Choroid plexus epithelial cell (primary cell): ENCODE data around the gene SPOCK3.

Experiments
- DNase-seq: peaks from one replicate; pipeline ENCODE4 v3.0.0-alpha.2; 2010; ENCODE audit warnings: low read depth
- H3K4me3 ChIP-seq: 2 replicates; pipeline ENCODE4 v1.5.1; 2011; ENCODE audit warnings: low read depth, mild to moderate bottlenecking, control low read depth, low read length, moderate library complexity
- TF ChIP-seq, protein P1 (sequence below): conservative IDR thresholded peaks from 2 replicates; pipeline ENCODE4 v1.5.1; 2011; ENCODE audit warnings: low read depth, mild to moderate bottlenecking, control low read depth, inconsistent platforms, low read length, moderate library complexity

SPOCK3 gene

DNA sequence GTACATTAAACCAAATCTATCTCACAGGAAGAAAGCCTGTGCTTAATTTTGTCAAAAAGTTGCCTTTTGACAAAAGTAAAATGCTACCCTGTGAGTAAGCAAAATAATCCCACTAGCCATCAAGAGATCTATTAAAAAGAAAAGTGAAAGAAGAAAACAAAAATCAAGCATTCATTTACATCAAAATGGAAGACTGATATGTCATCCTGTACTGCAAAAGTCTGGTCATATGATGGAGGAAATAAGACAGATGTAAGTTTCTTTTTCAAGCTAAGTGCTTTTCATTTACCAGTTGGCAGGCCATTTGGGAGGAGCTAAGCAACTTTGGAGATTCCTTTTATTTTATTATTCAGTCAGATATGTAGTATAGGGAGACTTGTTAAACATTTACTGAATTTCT is 387.4 kb downstream of the SPOCK3 start:
- no peak overlapping the region for H3K4me3 ChIP-seq
- DNase-seq: no peak
- TF ChIP-seq, protein P1, sequence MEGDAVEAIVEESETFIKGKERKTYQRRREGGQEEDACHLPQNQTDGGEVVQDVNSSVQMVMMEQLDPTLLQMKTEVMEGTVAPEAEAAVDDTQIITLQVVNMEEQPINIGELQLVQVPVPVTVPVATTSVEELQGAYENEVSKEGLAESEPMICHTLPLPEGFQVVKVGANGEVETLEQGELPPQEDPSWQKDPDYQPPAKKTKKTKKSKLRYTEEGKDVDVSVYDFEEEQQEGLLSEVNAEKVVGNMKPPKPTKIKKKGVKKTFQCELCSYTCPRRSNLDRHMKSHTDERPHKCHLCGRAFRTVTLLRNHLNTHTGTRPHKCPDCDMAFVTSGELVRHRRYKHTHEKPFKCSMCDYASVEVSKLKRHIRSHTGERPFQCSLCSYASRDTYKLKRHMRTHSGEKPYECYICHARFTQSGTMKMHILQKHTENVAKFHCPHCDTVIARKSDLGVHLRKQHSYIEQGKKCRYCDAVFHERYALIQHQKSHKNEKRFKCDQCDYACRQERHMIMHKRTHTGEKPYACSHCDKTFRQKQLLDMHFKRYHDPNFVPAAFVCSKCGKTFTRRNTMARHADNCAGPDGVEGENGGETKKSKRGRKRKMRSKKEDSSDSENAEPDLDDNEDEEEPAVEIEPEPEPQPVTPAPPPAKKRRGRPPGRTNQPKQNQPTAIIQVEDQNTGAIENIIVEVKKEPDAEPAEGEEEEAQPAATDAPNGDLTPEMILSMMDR: no peak

DNA sequence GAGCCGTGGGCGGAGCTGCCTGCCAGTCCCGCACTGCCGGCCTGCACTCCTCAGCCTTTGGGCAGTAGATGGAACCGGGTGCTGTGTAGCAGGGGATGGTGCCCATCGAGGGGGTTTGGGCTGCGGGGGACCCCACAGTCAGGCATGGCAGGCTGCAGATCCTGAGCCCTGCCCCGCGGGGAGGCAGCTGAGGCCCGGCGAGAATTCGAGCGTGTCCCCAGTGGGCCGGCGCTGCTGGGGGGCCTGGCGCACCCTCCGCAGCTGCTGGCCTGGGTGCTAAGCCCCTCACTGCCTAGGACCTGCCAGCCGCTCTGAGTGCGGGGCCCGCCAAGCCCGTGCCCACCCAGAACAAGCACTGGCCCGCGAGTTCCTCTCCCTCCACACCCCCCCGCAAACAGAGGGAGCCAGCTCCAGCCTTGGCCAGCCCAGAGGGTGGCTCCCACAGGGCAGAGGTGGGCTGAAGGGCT is 391.5 kb downstream of the SPOCK3 start:
- no peak for DNase-seq
- H3K4me3 ChIP-seq: no peak overlapping the region
- TF ChIP-seq, protein P1: no peak

DNA sequence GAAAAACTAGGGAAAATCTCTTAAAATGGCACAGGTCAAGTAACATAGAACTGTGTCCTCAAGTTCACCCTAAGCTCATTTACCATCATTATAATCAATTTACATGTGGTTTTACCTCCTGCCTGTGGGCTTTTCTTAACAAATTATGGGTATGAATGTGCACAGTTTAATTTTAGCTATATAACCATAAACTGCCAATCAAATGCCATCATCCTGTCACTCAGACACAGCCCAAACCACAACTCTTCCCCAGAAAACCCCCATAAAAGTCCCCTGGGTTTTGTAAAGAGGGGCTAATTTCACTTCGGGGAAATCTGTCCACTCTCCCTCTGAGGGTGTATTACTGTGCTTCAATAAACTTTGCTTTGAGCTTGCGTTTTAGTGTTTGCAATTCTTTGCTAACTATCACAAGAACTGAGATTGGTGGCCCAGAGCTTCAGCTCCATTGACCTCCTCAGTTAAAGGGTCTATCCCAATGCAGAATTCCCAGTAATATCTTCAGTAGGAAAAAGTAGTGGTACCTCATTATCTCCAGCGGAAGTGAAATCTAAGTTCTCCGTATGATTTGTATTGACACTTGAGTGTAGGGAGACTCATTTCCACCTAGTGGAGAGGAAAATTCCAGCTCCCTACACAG is 394.6 kb downstream of the SPOCK3 start:
- TF ChIP-seq, protein P1: no peak

DNA sequence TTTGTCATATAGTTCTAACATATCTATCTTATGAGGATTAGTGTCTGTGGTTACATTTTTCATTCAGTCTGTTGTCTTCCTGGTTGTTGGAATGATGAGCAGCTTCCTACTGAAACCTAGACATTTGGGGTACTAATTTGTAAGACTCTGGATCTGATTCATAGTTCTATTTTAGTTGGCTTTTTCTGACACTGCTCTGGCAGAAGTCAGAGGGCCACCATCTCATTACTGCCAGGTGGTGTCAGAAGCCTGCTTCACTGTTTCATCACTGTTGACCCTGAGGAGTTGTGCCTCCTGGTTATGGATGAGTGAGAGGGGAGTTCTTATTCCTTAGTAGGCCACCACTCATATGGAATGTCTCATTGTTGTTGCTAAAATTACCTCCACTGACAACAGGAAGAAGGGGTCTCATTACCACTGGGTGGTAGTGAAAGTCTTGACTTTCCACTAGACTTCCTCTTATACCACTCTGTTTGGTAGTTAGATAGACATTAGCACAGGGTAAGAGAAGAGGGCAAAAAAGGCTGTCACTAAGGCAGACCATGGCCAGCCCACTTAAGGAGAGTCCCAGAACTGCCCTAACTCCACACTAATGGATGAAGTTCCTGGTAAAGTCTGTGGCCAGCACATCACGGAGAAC is 395.2 kb downstream of the SPOCK3 start:
- H3K4me3 ChIP-seq: no peak overlapping the region
- DNase-seq: no peak
- TF ChIP-seq, protein P1: no peak

More for the DNA sequence above, 394.6 kb downstream of the SPOCK3 start:
- no peak for DNase-seq
- H3K4me3 ChIP-seq: no peak overlapping the region

DNA sequence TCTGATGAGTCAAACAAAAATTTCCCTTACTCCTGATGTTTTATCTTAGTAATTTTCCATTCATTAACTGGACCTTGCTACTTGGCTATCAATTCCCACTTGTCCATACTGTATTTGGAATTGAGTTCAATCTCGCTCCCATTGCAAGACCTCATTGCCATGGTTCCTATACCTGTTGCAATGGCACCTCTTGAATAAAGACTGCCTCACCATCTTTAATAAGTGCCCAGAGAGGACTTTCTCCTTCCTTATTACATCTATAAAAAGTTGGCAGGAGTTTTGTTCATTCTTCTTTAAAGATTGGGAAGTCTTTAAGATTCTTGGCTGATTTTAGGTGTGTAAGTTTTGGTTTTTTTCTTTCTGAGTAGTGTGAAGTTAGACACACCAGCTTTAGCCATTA is 397.4 kb downstream of the SPOCK3 start:
- H3K4me3 ChIP-seq: no peak overlapping the region
- TF ChIP-seq, protein P1: no peak
- DNase-seq: no peak

DNA sequence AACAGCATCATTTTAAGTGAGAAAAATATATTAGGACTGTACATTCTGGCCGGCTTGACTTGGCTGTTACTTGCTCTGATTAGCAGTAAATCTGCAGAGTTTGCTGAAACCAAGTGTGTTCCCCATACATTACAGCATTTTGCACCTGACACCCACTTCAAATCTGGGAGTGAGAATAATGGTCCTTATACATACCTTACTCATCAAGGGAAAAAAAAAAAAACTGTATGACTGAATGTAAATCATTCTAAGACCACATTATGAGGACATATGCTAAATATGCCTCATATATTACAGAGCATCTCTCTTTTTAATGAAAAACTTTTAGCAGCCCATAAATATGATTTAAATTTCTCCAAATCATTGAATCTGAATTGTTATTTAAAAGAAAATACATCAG is 406.7 kb downstream of the SPOCK3 start:
- TF ChIP-seq, protein P1: no peak
- H3K4me3 ChIP-seq: no peak overlapping the region
- no peak for DNase-seq

DNA sequence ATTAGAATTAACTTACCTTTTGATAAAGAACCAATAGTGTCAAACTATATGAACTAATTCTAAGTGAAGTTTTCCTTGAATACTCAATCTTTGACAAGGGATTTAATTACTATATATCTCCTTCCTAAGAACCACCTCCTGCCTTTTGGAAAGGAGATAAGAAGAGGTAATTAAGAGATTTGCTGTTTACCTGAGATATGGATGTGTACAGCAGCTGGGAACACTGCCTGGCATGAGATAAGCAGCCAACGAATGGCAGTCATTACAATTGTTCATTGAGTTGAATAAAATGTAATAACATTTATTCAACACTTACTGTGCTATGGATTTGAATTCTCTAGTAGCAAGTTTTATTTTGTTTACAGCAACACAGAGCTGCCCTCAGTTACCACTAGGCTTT is 407.1 kb downstream of the SPOCK3 start:
- TF ChIP-seq, protein P1: no peak
- no peak overlapping the region for H3K4me3 ChIP-seq
- no peak for DNase-seq
